OCI-LY1 (cell line): ENCODE measurements around the gene TNFSF18.

Experiments
- H2AFZ ChIP-seq: fragments of 200-600 bp; sonication (generic), shearing (Covaris generic); 2 replicates; pipeline ENCODE4 v1.6.0; 2014; ENCODE audit warnings: antibody characterized with exemption, mild to moderate bottlenecking, low read length
- H3F3A ChIP-seq: fragments of 200-600 bp; sonication (generic), shearing (Covaris generic); 2 replicates; pipeline ENCODE4 v1.6.0; 2014; ENCODE audit warnings: mild to moderate bottlenecking, antibody characterized with exemption, low read length, moderate library complexity; ENCODE audit not compliant: insufficient read depth
- H3K27ac ChIP-seq: fragments of 200-600 bp; sonication (generic); 2 replicates; pipeline ENCODE4 v1.5.1; 2014; ENCODE audit warnings: low read length, mixed run types, mild to moderate bottlenecking, low read depth; ENCODE audit not compliant: poor library complexity, severe bottlenecking
- H3K27me3 ChIP-seq: fragments of 200-600 bp; sonication (generic); 2 replicates; pipeline ENCODE4 v1.6.0; 2014; ENCODE audit warnings: antibody characterized with exemption, mild to moderate bottlenecking, low read length, moderate library complexity; ENCODE audit not compliant: insufficient read depth
- H3K36me3 ChIP-seq: fragments of 200-600 bp; sonication (generic); 2 replicates; pipeline ENCODE4 v1.6.1; 2014; ENCODE audit warnings: mild to moderate bottlenecking, antibody characterized with exemption, low read length, moderate library complexity, mixed read lengths; ENCODE audit not compliant: insufficient read depth
- H3K4me1 ChIP-seq: fragments of 200-600 bp; sonication (generic); 2 replicates; pipeline ENCODE4 v1.5.1; 2014; ENCODE audit warnings: mild to moderate bottlenecking, low read length, moderate library complexity; ENCODE audit not compliant: insufficient read depth, severe bottlenecking
- H3K4me2 ChIP-seq: fragments of 200-600 bp; sonication (generic), shearing (Covaris generic); 2 replicates; pipeline ENCODE4 v1.6.1; 2014; ENCODE audit warnings: low read length
- H3K4me3 ChIP-seq: fragments of 200-600 bp; sonication (generic); 2 replicates; pipeline ENCODE4 v1.5.1; 2014; ENCODE audit warnings: low read length, low read depth, mild to moderate bottlenecking, mixed read lengths; ENCODE audit not compliant: poor library complexity, severe bottlenecking
- H3K79me2 ChIP-seq: fragments of 200-600 bp; shearing (Covaris generic); 2 replicates; pipeline ENCODE4 v1.6.1; 2016; ENCODE audit warnings: mixed run types, low read length, mixed read lengths; ENCODE audit not compliant: insufficient read depth
- H3K9ac ChIP-seq: fragments of 200-600 bp; sonication (generic), shearing (Covaris generic); 2 replicates; pipeline ENCODE4 v1.6.1; 2014; ENCODE audit warnings: mild to moderate bottlenecking, low read length, mixed read lengths
- H3K9me2 ChIP-seq: fragments of 200-600 bp; sonication (generic), shearing (Covaris generic); 2 replicates; pipeline ENCODE4 v1.6.1; 2014; ENCODE audit warnings: low read depth, mild to moderate bottlenecking, low read length, mixed read lengths
- H3K9me3 ChIP-seq: fragments of 200-600 bp; shearing (Covaris generic); 2 replicates; pipeline ENCODE4 v1.6.1; 2014; ENCODE audit warnings: low read length, mixed read lengths
- H4K20me1 ChIP-seq: fragments of 200-600 bp; sonication (generic), shearing (Covaris generic); 2 replicates; pipeline ENCODE4 v1.6.0; 2016; ENCODE audit warnings: mild to moderate bottlenecking, low read length; ENCODE audit not compliant: insufficient read depth
- CTCF ChIP-seq: fragments of 200-600 bp; sonication (generic), shearing (Covaris generic); IDR thresholded peaks from 2 replicates; pipeline ENCODE4 v1.5.1; 2017; ENCODE audit warnings: mild to moderate bottlenecking, antibody characterized with exemption, low read length, moderate library complexity, mixed read lengths
- EZH2 ChIP-seq: fragments of 200-600 bp; sonication (generic), shearing (Covaris generic); IDR thresholded peaks from 2 replicates; pipeline ENCODE4 v1.8.0; 2017; ENCODE audit warnings: borderline replicate concordance, mixed run types, mild to moderate bottlenecking, antibody characterized with exemption, low read length, moderate library complexity, mixed read lengths

The TNFSF18 gene

GRCh38 chr1:173050865-173051264 is at the start of gene TNFSF18:
Gene TNFSF18, minus strand, starts transcription at chr1:173050941. Its CDS starts 45 bp downstream, at chr1:173050896.
- no peaks in the 10 kb centered on the region for H3K36me3 ChIP-seq
- no peaks in the 10 kb centered on the region for H3K9me2 ChIP-seq
- no peaks in the 10 kb centered on the region for H3K4me1 ChIP-seq
- H3K79me2 ChIP-seq = no peaks in the 10 kb centered on the region
- no peak within 1 kb of the TSS for H2AFZ ChIP-seq
- no peak within 1 kb of the TSS for H3K27ac ChIP-seq
- H3K9ac ChIP-seq = no peak within 1 kb of the TSS
- no peaks in the 10 kb centered on the region for H3F3A ChIP-seq
- TF ChIP-seq CTCF = no peak
- H4K20me1 ChIP-seq = no peaks in the 10 kb centered on the region
- H3K9me3 ChIP-seq = no peaks in the 10 kb centered on the region
- H3K4me3 ChIP-seq = no peak within 1 kb of the TSS
- no peaks in the 10 kb centered on the region for H3K27me3 ChIP-seq
- H3K4me2 ChIP-seq = no peak within 1 kb of the TSS

GRCh38 chr1:173099166-173099565 is 48.4 kb upstream of the TNFSF18 start:
- Histone ChIP-seq H3K9ac (no peak overlapping the region), H3F3A (no peaks in the 10 kb centered on the region), H3K9me2 (no peaks in the 10 kb centered on the region), H3K4me1 (no peaks in the 10 kb centered on the region), H3K4me3 (no peak overlapping the region), H3K36me3 (no peaks in the 10 kb centered on the region), H3K27ac (no peak overlapping the region), H4K20me1 (no peaks in the 10 kb centered on the region), H3K79me2 (no peaks in the 10 kb centered on the region), H3K4me2 (no peak overlapping the region), H3K27me3 (no peaks in the 10 kb centered on the region), H2AFZ (no peak overlapping the region), H3K9me3 (no peaks in the 10 kb centered on the region)
- TF ChIP-seq CTCF (no peak), EZH2 (no peak)

GRCh38 chr1:173098117-173098516 is 47.4 kb upstream of the TNFSF18 start:
- Histone ChIP-seq H3K36me3 (no peaks in the 10 kb centered on the region), H3K9ac (no peak overlapping the region), H3K9me2 (no peaks in the 10 kb centered on the region), H2AFZ (no peak overlapping the region), H3K4me3 (no peak overlapping the region), H3K9me3 (no peaks in the 10 kb centered on the region), H3F3A (no peaks in the 10 kb centered on the region), H3K4me1 (no peaks in the 10 kb centered on the region), H4K20me1 (no peaks in the 10 kb centered on the region), H3K79me2 (no peaks in the 10 kb centered on the region), H3K27ac (no peak overlapping the region), H3K27me3 (no peaks in the 10 kb centered on the region), H3K4me2 (no peak overlapping the region)
- TF ChIP-seq EZH2 (no peak), CTCF (no peak)
